OCI-LY3 (cell line): ENCODE data around the gene GRIK2.

ENCODE experiments used
- CTCF ChIP-seq: fragments of 200-600, 300-600 bp; sonication (generic); IDR thresholded peaks from 2 replicates; pipeline ENCODE4 v1.5.1; 2014; ENCODE audit warnings: antibody characterized with exemption, low read length, low read depth
- EZH2phosphoT487 ChIP-seq: fragments of 200-600 bp; shearing (Covaris generic); IDR thresholded peaks from 2 replicates; pipeline ENCODE4 v1.6.1; 2018; ENCODE audit warnings: antibody characterized with exemption, mixed run types, low read depth

DNA sequence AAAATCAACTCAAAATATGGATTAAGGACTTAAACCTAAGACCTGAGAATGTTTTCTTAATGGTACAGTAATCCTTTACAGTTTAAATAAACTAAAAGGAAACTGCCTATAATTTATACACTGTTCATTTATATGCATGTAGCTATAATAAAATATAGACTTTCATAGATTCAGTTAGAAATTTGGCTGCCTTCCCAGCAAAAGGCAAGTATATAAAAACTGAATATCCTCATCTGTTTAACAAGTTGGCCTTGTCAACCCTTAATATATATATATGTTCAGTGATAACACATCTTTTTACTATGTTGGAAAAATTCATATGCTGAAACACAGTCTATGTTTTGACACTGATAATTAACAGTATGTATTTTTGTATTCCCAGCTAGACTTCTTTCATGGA, 123.1 kb downstream of the GRIK2 start:
- TF ChIP-seq CTCF, result no peak
- TF ChIP-seq EZH2phosphoT487, result no peak
